NCI-H1417 treated with DMSO at 0.1 percent for 48 hours (cell line): ENCODE results near the gene SYNGR3.
"Not testable (repeated sequence)": the region's sequence is repeated elsewhere in the genome, so short reads cannot be mapped to it uniquely, and the experiment has no call there.

ENCODE experiments used
- DNase-seq: peaks from one replicate; lab custom pipeline; 2025; lab: John Stamatoyannopoulos, UW

Gene SYNGR3

DNA sequence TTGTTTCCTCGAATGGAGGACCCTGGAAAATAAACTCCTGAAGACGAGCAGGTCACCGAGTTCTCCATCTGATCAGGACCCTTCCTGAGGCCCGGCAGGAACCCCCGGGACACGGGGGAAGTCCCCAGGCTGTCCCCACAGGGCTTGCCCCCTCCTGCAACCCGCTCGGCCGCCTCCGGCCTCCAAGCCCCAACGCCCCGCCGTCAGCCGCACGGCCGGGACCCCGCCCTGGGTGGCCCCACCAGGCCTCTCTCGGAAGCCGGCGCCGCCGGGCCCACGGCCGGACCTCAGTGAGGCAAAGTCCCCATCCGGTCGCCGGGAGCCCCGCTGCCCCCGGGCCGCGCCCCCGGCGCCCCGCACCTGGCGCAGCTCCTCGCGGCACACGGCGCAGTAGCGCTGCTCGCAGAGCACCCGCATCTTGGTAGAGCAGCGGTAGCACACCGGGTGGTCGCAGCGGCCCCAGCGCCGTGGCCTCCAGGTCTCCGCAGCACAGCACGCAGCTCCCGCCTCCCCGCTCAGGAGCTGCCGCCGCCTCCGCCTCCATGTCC lies 19.5 kb downstream of the SYNGR3 start:
- no peak for DNase-seq

DNA sequence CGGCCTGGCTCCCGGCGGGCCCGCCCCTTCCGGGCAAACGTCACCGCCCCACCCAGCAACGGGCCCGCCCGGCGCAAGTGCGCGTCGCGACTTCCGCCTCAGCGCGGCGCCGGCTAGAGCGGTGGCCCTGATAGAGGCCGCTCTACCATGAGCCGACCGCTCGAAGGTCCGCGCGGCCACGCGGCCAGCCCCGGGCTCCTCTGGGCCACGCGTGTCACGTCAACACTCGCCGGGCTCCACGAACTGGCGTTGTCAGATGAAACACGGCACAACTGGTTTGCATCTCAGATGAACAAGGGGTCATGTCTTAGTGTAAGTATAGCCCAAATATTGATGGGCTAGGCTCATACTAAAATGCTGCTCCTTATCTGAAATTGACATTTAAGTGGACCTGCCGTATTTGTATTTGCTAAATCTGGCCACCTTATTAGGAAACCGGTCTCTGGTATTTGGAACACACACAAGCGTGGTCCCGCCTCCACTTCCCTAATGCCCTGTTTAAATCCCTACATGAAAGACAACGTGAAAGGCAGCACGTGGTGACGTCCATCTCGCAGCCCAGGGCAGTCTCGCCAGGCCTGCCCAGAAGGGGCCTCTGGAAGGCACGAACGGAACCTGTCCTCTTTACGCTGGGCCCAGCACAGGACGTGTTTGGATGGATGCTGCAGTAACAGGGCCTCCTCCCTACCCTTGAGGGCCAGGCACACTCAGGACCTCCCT lies 20.2 kb downstream of the SYNGR3 start, which contains the start of gene ZNF598:
Gene ZNF598 (minus strand): TSS at position 31 of the 720 bp plus-strand sequence.
- DNase-seq: no peak

DNA sequence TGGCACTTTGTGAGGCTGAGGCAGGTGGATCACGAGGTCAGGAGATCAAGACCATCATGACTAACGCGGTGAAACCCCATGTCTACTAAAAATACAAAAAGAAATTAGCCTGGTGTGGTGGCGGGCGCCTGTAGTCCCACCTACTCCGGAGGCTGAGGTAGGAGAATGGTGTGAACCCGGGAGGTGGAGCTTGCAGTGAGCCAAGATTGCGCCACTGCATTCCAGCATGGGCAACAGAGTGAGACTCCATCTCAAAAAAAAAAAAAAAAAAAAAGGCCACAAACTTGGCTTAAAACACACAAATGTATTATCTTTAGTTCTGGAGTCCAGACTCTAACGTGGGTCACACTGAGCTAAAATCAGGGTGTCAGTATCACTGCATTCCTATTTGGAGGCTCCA lies 22.0 kb downstream of the SYNGR3 start:
- DNase-seq: not testable (repeated sequence)

DNA sequence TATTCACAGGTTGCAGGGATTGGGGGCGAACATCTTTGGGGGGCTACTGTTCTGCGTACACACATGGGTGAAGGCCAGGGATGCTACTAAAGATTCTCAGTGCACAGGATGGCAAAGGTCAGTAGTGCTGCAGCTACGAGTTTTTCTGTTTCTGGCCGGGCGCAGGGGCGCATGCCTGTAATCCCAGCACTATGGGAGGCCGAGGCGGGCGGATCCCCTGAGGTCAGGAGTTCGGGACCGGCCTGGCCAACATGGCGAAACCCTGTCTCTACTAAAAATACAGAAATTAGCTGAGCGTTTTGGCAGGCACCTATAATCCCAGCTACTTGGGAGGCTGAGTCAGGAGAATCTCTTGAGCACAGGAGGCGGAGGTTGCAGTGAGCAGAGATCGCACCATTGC lies 23.8 kb downstream of the SYNGR3 start:
- no peak for DNase-seq

DNA sequence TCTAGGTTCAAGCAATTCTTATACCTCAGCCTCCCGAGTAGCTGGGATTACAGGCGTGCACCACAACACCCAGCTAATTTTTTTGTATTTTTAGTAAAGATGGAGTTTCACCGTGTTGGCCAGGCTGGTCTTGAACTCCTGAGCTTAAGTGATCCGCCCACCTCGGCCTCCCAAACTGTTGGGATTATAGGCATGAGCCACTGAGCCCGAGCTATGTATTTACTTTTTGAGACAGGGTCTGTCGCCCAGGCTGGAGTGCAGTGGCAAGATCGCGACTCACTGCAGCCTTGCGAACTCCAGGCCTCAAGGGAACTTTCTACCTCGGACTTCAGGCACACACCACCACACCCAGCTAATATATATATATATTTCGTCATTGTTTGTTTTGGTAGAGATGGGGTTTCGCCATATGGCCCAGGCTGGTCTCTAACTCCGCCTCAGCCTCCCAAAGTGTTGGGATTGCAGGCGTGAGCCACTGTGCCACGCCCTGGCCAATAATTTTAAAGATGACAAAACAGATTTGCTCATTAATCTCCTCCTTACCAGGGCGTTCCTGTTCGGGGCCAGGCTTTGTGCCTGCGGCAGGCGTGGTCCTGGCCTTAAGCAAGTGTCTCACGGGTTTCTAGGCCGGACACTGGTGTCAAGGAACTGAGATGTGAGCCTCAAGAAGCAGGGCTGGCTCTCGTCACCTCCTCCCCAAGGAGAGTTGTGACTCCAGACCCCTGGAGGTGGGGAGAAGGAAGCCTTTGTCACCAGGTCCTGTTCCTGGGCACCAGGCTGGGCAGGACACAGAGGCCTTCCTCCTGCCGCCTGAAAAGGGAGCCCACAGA lies 25.6 kb downstream of the SYNGR3 start:
- no peak for DNase-seq

DNA sequence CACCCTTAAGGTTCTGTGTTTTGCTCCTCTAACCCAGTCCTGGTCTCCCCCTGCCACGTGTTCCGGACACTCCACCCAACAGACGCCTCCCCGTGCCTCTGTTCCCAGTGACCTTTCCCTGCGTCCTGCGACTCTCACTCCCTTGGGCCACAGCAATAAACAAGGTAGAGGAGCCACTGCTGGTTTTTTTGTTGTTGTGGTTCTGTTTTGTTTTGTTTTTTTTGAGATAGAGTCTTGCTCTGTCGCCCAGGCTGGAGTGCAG lies 26.1 kb downstream of the SYNGR3 start:
- no peak for DNase-seq

DNA sequence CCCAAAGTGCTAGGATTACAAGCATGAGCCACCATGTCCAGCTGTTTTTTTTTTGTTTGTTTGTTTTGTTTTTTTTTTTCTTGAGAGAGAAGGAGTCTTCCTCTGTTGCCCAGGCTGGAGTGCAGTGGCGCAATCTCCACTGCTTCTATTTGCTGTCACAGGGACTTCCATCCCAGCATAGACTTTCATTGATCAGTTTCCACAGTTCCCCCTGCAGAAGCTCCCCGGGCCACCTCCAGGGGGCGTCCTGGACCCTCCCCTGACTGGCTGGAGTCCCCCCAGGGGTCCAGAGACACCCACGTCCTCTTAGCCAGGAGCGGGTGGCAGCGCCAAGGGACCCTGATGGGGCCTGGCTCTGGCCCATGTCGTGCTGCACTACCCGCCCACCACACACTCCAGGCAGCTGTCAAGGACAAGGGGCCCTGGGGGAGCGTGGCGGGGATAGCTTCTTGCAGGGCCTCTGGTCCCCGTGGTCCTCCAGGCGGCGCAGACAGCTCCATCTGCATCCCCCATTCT lies 26.7 kb downstream of the SYNGR3 start:
- no peak for DNase-seq

DNA sequence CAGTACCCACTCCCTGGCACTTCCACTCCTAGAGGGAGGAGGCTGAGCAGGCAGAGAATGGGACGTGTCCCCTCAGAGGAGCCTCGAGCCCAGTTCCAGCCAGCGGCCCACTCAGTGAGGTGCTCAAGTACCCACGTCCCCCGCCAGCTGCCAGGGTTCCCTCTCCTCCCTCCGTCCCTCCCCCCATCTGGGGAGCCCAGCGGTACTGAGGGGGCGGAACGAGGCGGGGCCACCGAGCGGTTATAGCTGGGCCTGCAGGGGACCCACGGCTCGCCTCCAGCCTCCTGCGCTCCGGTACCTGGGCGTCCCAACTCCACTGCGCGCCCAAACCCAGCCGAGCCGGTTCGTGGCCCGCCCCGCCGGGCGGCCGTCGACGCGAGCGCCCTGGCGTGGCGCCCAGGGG lies 29.7 kb downstream of the SYNGR3 start, which contains the start of gene NPW:
Gene NPW (plus strand): TSS at position 268 of the 403 bp plus-strand sequence.
- no peak for DNase-seq

DNA sequence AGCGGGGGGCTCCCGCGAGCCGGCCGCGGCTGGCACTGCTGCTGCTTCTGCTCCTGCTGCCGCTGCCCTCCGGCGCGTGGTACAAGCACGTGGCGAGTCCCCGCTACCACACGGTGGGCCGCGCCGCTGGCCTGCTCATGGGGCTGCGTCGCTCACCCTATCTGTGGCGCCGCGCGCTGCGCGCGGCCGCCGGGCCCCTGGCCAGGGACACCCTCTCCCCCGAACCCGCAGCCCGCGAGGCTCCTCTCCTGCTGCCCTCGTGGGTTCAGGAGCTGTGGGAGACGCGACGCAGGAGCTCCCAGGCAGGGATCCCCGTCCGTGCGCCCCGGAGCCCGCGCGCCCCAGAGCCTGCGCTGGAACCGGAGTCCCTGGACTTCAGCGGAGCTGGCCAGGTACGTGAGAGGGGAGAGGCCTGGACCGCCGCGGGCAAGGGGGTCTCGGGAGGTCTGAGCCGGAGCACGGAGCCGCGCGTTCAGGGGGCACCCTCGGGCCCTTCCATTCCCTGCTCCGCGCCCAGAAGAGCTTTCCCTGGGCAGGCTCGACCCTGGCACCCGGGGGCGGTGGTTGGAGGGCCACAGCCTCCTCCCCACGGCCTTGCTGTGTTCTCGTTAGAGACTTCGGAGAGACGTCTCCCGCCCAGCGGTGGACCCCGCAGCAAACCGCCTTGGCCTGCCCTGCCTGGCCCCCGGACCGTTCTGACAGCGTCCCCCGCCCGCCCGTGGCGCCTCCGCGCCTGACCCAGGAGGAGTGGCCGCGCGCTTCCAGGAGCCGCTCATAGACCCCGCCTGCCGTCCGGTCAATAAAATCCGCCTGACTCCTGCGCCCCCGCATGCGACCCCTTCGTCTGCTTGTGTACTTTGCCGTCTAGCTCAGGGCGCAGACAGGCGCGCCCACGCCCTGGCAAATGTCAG lies 30.4 kb downstream of the SYNGR3 start:
- no peak for DNase-seq

DNA sequence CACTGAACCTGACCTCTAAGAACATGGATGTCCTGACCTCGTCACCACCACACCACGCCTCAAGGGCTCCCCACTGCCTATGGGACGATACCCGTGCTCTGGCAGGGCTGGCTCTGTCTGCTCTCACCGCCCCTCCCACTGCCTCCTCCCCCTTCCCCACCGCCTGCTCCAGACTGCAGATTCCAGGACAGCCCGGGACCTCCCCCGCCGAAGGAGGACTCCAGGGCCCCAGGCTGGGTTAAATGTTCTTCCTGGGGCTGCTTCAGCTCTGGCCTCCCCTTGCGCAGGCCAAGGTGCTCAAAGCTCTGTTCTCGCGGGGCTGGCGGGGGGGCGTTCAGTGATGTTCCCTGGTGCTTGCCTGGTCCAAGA lies 32.9 kb downstream of the SYNGR3 start:
- no peak for DNase-seq

DNA sequence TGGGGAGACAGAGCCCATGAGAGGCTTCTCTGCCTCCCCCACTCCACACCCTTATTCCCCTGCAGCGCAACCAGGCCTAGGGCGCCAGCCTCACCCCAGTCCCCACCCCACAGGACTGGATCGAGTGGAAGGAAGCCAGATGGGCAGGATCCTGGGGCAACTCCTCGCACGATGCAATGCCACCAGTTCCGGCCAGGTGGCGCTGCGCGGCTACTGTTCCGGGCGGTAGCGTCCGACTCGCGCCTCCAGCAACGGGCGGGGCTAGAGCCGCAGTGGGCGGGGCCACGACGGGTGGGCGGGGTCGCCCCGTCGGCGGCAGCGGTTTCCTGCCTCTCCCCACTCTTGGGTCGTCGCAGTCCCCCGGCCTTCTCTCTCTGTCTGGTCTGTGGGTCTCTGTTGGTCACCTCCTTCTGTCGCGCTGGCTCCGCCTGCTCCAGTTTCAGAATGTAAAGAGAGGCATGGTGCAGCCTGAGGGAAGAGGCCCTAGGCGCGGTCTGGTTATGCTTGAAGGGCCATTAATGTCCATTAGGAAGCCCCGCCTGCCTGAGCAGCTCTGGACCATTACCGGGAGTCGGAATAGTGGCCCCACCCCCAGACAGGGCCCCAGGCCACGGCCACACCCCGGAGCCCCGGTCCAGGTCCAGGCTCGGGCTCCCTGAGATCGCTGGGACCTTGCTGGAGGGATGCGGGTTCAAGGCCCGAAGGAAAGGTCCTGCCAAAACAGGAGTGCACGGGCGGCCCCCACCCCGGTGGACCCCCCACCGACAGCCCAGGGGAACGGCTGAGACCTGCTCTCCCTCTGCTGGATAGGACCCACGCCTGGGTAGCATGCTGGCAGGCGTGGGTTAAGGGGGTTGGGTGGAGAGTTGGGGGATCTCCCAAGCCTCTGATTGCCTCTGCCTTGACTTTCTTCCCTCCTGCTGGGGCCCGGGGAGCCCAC lies 33.6 kb downstream of the SYNGR3 start:
- no peak for DNase-seq

DNA sequence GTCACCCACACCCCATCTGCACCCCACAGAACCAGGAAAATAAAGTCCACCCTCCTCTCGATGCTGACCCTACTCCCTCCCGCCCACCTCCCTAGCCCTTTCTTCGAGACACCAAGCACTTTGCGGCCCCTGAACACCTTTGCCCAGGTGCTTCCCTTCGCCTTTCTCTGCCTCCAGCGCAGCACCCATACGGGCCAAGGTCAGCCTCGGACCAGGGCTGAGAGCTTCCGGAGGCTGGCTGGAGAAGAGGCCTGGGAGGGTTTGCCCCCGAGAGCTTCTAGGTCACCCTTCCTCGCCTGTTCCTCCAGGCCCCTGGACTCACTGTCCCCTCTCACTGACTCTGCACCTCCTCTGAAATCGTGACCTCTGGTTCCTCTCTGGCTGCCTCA lies 34.3 kb downstream of the SYNGR3 start:
- no peak for DNase-seq

DNA sequence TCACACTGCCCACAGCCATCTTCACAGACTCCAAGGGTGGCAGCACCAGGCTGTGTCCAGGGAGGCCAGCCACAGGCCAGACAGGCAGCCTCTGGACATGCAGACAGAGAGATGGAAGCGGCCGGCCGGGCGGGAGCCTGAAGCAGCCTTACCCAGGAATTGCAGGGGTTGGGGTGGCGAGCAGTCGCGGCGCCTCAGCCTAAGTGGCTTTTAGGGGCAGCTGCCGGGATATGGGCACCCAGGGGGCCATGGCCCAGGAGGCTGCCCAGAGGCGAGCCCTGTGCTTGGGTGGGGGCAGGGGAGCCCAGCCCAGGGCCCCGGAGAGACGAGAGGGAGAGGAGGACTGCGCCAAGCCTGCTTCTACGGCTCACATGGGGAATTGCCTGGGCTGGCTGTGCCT lies 35.5 kb downstream of the SYNGR3 start:
- no peak for DNase-seq

DNA sequence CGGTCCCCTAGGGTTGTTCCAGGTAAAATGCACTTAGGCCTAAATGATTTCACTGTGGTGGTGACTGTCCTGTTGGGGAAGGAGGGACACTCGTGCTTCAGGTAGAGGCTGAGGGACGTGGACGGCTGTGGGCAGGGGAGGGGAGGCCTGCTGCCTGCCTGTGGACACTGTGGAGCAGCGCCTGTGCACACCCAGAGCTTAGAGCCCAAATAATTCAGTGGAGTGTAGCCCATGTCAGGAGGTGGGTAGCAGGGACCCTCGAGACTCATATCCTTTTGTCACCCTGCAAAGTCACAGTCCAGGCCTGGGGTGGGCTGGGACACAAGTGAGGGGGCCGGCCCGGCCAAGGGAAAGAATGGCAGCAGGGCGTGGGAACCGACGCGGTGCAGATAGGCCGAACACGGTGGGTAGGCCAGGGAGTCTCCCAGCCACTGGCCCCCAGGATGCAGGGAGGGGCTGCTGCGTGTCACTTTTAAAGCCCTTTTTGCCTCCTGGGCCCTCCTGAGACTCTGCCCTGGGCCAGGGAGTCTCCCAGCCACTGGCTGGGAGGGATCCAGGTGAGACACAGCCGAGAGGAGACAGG lies 36.2 kb downstream of the SYNGR3 start:
- no peak for DNase-seq

DNA sequence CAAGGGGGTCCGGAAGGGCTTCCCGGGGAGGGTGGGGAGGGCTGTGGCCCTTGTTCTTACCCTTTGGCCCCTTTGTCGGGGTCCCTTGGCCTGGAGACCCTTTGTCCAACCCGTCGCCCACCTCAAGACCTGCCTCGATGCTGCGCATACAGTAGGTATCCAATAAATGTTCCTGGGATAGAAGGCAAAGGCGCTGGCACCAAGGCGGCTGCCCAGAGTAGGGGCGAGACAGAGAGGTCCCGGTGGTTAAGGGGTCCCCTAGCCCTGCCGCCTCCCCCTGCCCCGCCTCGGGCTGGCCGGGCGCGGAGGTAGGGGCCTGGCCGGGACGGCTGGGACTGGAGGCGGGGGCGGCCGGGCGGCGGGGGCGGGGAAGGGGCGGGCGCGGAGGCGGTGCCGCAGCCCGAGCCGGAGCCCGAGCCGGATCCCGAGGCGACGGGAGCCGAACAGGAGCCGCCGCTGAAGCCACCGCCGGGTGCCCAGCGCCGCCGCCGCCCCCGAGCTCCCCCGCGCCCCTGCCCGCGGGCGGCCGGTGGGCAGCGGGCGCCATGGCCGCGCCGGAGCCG lies 36.8 kb downstream of the SYNGR3 start, which contains the start of gene NHERF2:
Gene NHERF2 (plus strand): TSS at position 442 of the 563 bp plus-strand sequence. CDS start 104 bp downstream, at position 546.
- DNase-seq: no peak

DNA sequence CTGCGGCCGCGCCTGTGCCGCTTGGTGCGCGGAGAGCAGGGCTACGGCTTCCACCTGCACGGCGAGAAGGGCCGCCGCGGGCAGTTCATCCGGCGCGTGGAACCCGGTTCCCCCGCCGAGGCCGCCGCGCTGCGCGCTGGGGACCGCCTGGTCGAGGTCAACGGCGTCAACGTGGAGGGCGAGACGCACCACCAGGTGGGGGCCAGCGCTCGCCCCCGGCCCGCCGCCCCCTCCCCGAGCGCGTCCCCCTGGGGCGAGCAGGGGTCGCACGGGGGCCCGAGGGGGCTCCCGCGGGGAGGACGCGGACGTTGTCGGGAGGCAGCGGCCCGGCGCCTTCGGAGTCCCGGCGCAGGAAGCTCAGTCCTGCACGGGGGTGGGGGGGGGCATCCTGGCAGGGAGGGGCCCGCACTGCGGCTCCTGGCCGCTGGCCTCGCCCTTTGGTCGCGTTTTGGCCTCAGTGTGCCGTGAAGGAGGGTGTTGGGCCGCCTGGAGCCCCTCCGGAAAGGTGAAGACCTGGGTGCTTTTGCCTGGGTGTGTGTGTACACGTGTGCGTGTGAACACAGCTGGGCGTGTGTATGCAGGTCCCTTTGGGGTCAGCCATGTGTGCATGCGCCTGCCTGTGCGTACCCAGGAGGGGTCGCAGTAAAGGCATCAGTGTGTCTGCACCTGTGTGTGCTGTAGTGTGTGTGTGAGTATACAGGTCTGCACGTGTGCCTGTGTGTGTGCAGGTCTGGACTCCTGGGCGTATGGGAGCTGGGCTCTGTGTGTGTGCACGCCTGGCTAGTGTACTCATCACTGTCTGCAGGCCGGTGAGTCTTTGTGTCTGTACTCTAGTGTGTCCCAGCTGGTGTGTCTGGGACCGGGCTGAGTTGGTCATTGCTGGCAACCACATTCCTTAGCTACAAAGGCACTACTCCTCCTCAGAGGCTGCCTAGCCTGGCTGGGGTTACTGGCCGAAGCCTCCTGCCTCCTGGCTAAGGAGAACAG lies 37.5 kb downstream of the SYNGR3 start:
- DNase-seq: no peak

DNA sequence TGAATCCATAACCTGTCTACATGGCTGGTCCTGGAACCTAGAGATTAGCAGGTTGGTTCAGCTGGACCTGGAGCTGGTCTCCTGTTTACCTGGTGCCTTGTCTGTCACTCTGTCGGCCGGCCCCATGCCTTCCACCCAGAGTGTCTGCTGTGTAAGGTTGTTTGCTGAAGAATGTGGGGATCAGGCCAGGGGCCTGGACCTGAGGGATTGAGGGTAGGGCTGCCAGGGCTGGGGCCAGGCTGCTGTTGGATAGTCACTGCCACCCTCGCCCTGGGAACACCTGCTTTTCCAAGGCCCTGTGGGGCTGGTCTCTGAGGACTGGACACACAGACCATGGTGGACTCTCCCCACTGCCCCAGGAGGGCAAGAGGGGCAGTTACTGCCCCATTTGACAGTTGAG lies 38.4 kb downstream of the SYNGR3 start:
- DNase-seq: no peak

DNA sequence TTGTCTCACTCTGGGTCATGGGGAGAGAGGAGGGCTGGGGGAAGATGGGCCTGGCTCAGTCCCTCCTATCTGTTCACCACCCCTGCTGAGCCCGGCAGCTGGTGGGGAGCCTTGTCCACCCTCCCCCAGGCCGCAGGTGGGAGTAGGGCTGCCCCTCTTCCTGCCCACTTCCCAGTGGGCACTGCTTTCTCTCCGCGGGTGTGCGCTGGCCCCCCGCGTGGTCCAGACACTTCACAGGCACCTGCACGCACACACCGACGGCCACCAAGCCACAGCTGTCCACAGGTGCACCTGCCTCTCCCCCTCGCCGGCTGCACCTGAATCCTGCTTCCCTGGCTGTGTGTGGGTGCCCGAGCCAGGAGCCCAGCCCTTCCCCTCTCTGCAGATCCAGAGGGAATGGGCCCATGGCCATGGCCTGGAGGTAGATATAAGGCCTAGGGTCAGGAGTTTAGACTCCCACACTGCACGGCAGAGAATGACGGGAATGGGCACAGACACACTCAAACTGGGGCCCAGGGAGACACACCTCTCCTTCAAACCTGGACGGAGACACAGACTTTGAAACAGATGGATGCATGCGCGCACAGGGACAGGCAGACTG lies 39.0 kb downstream of the SYNGR3 start:
- DNase-seq: no peak
